Measurements from ENCODE around the gene UST.
"Not testable (repeated sequence)": the region's sequence is repeated elsewhere in the genome, so short reads cannot be mapped to it uniquely, and the experiment has no call there.

Gene UST

GRCh38 chr6:148760568-148761526, 14.0 kb downstream of the UST start:
- intact Hi-C loops (cut with DNase I): no loop called here
- DNase-seq: peak in 34 of 42 donors; percentile 8 to 71 (median 44)

- intact Hi-C loops (cut with DNase I): no loop called here
- no peak for DNase-seq
Observed at GRCh38 chr6:148761527-148762011, 14.7 kb downstream of the UST start.

GRCh38 chr6:148762231-148762630, 15.4 kb downstream of the UST start:
- intact Hi-C loops (cut with DNase I): no loop called here
- no peak for DNase-seq

GRCh38 chr6:148764259-148765020, 17.6 kb downstream of the UST start:
- DNase-seq; intact Hi-C loops (cut with DNase I): not testable (repeated sequence)

- DNase-seq: peak in 18 of 42 donors; percentile 18 to 68 (median 42)
- intact Hi-C loops (cut with DNase I): no loop called here
Observed at GRCh38 chr6:148765898-148766808, 19.3 kb downstream of the UST start.

- DNase-seq: no peak
- intact Hi-C loops (cut with DNase I): no loop called here
Observed at GRCh38 chr6:148768646-148769270, 21.9 kb downstream of the UST start.

GRCh38 chr6:148769304-148769968, 22.6 kb downstream of the UST start:
- no peak for DNase-seq
- intact Hi-C loops (cut with DNase I): no loop called here

- DNase-seq: no peak
- intact Hi-C loops (cut with DNase I): no loop called here
Observed at GRCh38 chr6:148770408-148771211, 23.8 kb downstream of the UST start.

- peak in 33 of 42 donors; percentile 34 to 90 (median 61) for DNase-seq
- intact Hi-C loops (cut with DNase I): no loop called here
Observed at GRCh38 chr6:148771212-148771601, 24.4 kb downstream of the UST start.

- intact Hi-C loops (cut with DNase I): no loop called here
- no peak for DNase-seq
Observed at GRCh38 chr6:148771896-148772554, 25.2 kb downstream of the UST start.

GRCh38 chr6:148775161-148775560, 28.3 kb downstream of the UST start:
- no peak for DNase-seq
- intact Hi-C loops (cut with DNase I): no loop called here

- no peak for DNase-seq
- intact Hi-C loops (cut with DNase I): no loop called here
Observed at GRCh38 chr6:148776321-148777308, 29.8 kb downstream of the UST start.

- intact Hi-C loops (cut with DNase I): no loop called here
Observed at GRCh38 chr6:148779142-148779562, 32.3 kb downstream of the UST start.

GRCh38 chr6:148780423-148780822, 33.6 kb downstream of the UST start:
- intact Hi-C loops (cut with DNase I); DNase-seq: not testable (repeated sequence)

More at GRCh38 chr6:148779142-148779562, 32.3 kb downstream of the UST start:
- peak in 1 of 42 donors; percentile 28 for DNase-seq

GRCh38 chr6:148780918-148781436, 34.1 kb downstream of the UST start:
- intact Hi-C loops (cut with DNase I): no loop called here
- DNase-seq: no peak

Data from head of caudate nucleus (tissue), 42 donors.